Mesodermal cell (in vitro differentiated cells): Measurements from ENCODE around the gene LRRC26.
A peak's percentile ranks its signal among the peaks of the same experiment; 100 is the strongest.

Experiments
- H3K27ac ChIP-seq: 2 replicates; pipeline ENCODE4 v1.7.0; 2013; ENCODE audit warnings: mild to moderate bottlenecking, low read depth, low read length, moderate library complexity; ENCODE audit not compliant: severe bottlenecking
- H3K36me3 ChIP-seq: 2 replicates; pipeline ENCODE4 v1.7.1; 2013; ENCODE audit warnings: mild to moderate bottlenecking, low read length, moderate library complexity; ENCODE audit not compliant: control insufficient read depth, insufficient read depth
- H3K4me1 ChIP-seq: one replicate; pipeline ENCODE4 v1.7.1; 2013; ENCODE audit warnings: mild to moderate bottlenecking, low read length; ENCODE audit not compliant: insufficient read depth, control insufficient read depth, poor library complexity, severe bottlenecking
- H3K4me3 ChIP-seq: 2 replicates; pipeline ENCODE4 v1.7.0; 2013; ENCODE audit warnings: low read length, control low read depth, mild to moderate bottlenecking; ENCODE audit not compliant: insufficient read depth, poor library complexity, severe bottlenecking; ENCODE audit errors: extremely low read depth
- H3K9me3 ChIP-seq: 2 replicates; pipeline ENCODE4 v1.7.1; 2013; ENCODE audit warnings: mild to moderate bottlenecking, low read length, moderate library complexity; ENCODE audit not compliant: control insufficient read depth
- WGBS, 2 experiments: methylation state at CpG; one replicate each; pipeline ENCODE4 v1.1.5; 2013; ENCODE audit warnings: missing lambda C conversion rate in 2 of 2; ENCODE audit not compliant: insufficient coverage in 2 of 2; 5-methylcytosine and 5-hydroxymethylcytosine counted together

The LRRC26 gene

DNA sequence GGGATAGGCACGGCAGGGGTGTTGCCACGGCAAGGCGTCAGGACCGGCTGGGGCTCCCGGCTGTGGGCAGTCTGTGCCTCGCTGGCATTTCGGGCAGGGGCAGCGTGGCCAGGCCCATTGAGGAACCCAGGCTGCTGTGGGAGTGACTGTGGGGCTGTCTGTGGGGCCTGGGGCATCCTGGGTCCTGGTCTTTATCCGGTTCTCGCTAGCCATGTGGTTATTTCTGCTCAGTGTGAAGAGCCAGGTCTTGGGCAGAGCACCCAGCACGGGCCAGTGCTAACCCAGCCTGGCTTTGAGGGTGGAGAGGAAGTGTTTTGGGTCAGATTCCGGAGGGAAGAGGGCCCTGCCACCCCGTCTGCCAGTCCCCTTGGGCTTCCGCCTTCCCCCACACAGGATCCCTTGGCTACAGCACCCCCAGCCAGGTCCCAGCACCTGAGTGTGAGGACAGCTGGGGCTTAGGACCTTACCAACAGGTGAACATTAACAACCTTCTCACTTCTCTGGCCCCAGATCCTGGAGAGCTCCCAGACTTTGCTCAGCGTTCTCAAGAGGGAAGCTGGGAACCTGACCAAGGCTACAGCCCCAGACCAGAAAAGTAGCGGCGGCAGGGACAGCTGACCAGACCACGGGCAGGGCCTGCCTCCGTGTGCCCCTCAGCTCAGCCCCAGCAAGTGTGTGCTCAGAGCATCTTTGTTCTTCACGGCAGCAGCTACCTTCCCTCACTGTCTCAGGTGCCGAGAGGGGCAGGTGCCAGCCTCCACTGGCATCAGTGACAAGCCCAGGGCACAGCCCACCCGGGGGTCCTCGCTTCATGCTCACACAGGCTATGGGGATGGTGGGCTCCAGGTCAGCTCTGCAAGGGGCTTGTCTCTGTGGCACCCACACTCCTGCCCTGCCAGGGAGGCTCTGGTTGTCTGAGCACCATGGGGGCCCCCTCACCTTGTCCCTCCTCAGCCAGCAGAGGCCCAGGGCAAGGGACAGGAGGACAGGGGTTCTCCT lies 19.7 kb upstream of the LRRC26 start:
- Histone ChIP-seq H3K4me3 (peak overlapping the region; percentile 91), H3K36me3 (peaks cover 39% of the 10 kb centered on the region), H3K4me1 (peaks cover 21% of the 10 kb centered on the region), H3K9me3 (no peaks in the 10 kb centered on the region), H3K27ac (peak overlapping the region; percentile 94)
- 54 to 56% methylated on average over 18 to 21 of the region's 23 CpGs for WGBS, 2 experiments

DNA sequence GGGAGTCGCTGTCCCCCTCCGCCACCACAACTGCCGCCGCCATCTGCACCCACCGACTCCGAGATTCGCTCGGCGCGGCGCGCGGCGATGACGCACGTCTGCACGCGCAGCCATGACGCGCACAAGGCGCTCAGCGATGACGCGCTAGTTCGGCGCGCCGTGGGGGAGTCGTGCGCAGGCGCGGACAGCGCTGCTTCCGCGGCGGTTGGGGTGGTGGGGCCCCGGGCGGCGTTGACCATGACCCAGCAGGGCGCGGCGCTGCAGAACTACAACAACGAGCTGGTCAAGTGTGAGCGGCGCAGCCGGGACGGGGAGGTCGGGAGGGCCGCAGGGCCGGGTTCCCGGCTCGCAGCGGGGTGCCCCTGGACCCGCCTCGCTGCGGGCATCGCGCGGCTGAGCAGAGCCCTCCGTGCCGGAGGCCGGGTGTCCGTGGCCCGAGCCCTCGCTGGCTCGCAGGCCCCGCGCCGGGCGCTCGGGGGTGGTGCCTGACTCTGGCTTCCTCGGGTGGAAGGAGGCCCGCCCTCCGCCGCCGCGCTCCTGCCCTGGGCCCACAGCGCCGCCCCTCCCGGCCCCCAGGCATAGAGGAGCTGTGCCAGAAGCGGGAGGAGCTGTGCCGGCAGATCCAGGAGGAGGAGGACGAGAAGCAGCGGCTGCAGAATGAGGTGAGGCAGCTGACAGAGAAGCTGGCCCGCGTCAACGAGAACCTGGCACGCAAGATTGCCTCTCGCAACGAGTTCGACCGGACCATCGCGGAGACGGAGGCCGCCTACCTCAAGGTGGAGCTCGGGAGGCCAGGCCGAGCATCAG lies 18.8 kb upstream of the LRRC26 start, which contains the start of the genes ANAPC2 and SSNA1:
TSS of gene ANAPC2 (minus strand) at position 71 of the 807 bp plus-strand sequence. CDS start at position 43, 28 bp downstream.
TSS of gene SSNA1 (plus strand) at position 187 of the 807 bp plus-strand sequence. CDS start at position 238, 51 bp downstream.
- Histone ChIP-seq H3K36me3 (peaks cover 42% of the 10 kb centered on the region), H3K9me3 (no peaks in the 10 kb centered on the region), H3K4me1 (peaks cover 21% of the 10 kb centered on the region), H3K27ac (peak within 1 kb of the TSS; percentile 94), H3K4me3 (peak within 1 kb of the TSS; percentile 91)
- 0 to 1% methylated on average over 77 to 94 of the region's 98 CpGs for WGBS, 2 experiments

DNA sequence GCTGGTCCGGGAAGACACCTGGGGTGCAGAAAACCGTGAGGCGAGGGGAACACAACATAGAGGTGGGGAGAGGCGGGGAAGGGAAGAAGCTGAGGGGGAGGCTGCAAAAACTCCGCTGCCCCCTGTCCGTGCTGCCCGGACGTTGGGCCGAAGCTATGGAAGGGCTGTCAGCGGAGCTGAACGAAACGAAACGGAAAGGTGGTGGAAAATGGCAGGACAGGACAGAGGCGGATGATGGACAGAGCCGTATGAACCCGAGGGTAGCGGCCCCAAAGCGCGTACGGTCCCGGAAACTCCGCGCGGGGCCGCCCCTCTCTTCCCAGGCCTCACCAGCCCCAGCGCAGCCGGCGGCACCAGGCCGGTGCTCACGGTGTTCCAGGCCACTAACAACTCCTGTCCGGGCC lies 18.2 kb upstream of the LRRC26 start:
- peak overlapping the region; percentile 94 for H3K27ac ChIP-seq
- peaks cover 46% of the 10 kb centered on the region for H3K36me3 ChIP-seq
- H3K9me3 ChIP-seq = no peaks in the 10 kb centered on the region
- peaks cover 21% of the 10 kb centered on the region for H3K4me1 ChIP-seq
- H3K4me3 ChIP-seq = peak overlapping the region; percentile 91
- WGBS, 2 experiments = 0 to 1% methylated on average over 22 to 29 of the region's 31 CpGs

DNA sequence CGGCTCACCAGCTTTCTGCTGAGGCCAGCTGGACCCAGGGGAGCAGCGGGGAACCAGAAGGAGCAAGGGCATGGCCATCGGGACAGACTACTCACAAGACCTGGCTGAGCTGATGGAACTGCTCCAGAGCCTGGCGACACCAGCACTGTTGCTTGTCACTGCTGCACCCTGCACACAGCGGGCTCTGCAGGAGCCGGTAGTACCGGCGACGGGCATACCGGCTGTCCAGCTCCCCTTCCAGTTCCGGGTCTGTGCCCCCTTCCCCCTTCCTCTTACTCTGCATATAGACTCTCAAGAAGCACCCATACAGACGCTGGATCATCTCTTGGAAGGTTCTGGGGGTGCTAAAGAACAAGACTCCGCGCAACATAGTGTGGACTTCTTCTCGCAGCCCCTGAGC lies 17.5 kb upstream of the LRRC26 start:
- peak overlapping the region; percentile 91 for H3K4me3 ChIP-seq
- no peak overlapping the region for H3K27ac ChIP-seq
- no peaks in the 10 kb centered on the region for H3K9me3 ChIP-seq
- H3K4me1 ChIP-seq = peaks cover 21% of the 10 kb centered on the region
- H3K36me3 ChIP-seq = peaks cover 51% of the 10 kb centered on the region
- WGBS, 2 experiments = 89 to 95% methylated on average over 15 of the region's 15 CpGs

DNA sequence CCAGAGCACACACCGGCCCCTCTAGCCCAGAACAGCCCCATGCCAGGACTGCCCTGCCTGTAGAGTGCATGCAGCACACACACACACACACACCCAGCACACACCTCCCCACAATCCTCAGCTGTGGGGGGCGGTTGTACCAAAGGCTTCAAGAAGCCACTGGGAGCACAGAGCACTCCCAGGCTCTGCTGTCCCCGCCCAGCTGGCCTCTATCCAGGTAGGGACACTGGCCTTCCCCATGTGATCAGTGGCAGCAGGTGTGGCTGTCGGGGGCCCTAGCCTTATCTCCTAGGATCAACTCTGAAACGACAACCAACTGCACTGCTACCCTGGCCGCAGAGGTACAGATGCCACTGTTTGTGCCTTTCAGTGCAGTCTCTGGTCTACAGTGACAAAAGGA lies 16.5 kb upstream of the LRRC26 start:
- H3K4me1 ChIP-seq = peaks cover 21% of the 10 kb centered on the region
- WGBS, 2 experiments = 93 to 96% methylated on average over 5 to 6 of the region's 6 CpGs
- peaks cover 51% of the 10 kb centered on the region for H3K36me3 ChIP-seq
- no peak overlapping the region for H3K4me3 ChIP-seq
- no peak overlapping the region for H3K27ac ChIP-seq
- H3K9me3 ChIP-seq = no peaks in the 10 kb centered on the region

DNA sequence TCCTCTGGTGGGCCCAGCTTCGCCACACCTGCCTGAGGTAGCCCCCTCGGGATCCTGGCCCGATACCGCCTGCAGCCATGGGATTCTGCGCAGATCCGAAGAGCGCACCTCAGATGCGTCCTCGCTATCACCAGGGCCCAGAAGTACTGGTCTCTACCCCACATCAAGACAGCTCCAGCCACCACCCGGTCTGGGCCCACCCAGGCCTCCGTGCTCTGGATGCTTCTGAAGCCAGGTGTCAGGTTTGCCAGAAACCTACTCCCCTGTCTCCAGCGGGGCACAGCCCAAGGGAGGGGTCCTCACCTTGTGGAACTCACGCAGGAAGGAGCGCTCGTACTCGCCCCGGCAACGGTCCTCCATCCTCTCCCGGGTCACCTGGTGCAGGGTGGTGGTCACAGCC lies 16.1 kb upstream of the LRRC26 start:
- H3K9me3 ChIP-seq = no peaks in the 10 kb centered on the region
- no peak overlapping the region for H3K27ac ChIP-seq
- peaks cover 51% of the 10 kb centered on the region for H3K36me3 ChIP-seq
- peaks cover 21% of the 10 kb centered on the region for H3K4me1 ChIP-seq
- 97% methylated on average over 16 to 19 of the region's 19 CpGs for WGBS, 2 experiments
- no peak overlapping the region for H3K4me3 ChIP-seq

DNA sequence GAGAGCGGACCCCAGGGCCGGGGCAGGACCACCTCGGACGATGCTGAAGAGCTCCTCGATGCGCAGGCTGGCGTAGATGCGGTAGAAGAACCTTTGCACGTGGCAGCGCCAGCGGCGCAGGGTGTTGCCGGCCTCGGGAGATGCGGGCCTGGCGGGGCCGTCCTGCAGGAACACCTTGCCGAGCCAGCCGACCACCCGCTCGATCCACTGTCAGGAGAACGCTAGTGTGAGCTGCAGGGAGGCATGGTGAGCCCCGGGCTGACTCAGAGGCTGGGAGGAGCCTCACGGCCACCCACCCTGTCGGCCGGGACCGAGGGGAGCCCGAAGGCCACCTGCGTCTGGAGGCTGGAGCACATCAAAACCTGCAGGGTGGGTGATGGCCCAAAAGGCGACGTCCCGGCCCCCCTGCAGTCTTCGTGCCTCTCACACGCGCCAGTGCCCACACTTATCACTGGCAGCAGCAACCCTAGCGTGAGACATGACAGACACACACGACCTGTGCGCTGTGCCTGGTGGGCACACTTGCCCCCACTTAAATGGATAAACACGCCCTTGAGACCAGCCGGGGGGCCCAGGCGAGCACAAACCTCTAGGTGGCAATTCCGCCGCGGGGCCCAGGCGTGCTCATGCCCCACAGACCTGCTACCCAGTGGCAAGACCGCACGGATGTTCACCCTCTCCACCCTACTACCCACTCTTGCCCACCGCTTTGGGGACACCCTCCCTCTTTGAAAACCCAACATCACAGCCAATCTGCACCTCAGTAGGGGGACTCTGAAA lies 15.2 kb upstream of the LRRC26 start:
- Histone ChIP-seq H3K9me3 (no peaks in the 10 kb centered on the region), H3K4me3 (no peak overlapping the region), H3K27ac (no peak overlapping the region), H3K4me1 (peaks cover 18% of the 10 kb centered on the region), H3K36me3 (peaks cover 52% of the 10 kb centered on the region)
- WGBS, 2 experiments = 96 to 97% methylated on average over 42 to 47 of the region's 48 CpGs

DNA sequence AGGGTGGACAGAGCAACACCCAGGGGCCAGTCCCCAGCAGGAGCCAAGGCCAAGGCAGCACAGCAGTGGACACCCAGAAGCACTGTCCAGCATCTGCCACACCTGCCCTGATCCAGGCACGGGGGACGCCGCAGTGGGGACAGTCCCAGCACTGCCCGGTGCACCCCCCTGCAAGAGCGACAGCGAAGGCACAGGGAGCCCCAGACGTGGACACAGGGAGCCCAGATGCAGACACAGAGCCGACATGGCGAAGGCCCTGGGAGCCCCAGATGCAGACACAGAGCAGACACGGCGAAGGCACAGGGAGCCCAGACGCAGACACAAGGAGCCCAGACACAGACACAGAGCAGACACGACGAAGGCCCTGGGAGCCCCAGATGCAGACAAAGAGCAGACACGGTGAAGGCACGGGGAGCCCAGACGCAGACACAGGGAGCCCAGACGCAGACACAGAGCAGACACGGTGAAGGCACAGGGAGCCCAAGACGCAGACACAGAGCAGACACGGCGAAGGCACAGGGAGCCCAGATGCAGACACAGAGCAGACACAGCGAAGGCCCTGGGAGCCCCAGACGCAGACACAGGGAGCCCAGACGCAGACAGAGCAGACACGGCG lies 14.2 kb upstream of the LRRC26 start:
- H3K4me3 ChIP-seq = no peak overlapping the region
- WGBS, 2 experiments = 94 to 97% methylated on average over 27 of the region's 27 CpGs
- no peaks in the 10 kb centered on the region for H3K9me3 ChIP-seq
- H3K27ac ChIP-seq = no peak overlapping the region
- H3K4me1 ChIP-seq = peaks cover 10% of the 10 kb centered on the region
- H3K36me3 ChIP-seq = peaks cover 52% of the 10 kb centered on the region

DNA sequence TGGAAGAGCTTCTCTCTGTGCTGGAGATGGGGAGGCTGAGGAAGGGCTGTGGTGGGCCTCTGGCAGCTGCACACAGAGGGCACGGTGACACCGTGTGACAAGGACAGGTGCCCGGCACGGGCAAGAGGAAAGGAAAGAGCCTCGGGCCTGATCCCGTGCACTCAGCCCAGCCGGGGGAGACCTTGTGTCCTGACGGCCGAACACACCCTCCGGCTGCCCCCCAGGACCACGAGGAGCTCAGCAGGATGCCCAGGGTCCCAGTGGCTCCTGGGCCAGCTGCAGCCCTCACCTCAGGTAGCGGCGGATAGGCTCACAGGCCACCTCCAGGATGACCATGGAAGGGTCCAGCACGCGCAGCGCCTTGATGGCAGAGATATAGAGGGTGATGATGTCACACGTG lies 13.0 kb upstream of the LRRC26 start:
- H3K36me3 ChIP-seq = peaks cover 52% of the 10 kb centered on the region
- no peaks in the 10 kb centered on the region for H3K9me3 ChIP-seq
- H3K4me1 ChIP-seq = peaks cover 21% of the 10 kb centered on the region
- H3K4me3 ChIP-seq = no peak overlapping the region
- H3K27ac ChIP-seq = no peak overlapping the region
- WGBS, 2 experiments = 91 to 95% methylated on average over 15 to 17 of the region's 17 CpGs

DNA sequence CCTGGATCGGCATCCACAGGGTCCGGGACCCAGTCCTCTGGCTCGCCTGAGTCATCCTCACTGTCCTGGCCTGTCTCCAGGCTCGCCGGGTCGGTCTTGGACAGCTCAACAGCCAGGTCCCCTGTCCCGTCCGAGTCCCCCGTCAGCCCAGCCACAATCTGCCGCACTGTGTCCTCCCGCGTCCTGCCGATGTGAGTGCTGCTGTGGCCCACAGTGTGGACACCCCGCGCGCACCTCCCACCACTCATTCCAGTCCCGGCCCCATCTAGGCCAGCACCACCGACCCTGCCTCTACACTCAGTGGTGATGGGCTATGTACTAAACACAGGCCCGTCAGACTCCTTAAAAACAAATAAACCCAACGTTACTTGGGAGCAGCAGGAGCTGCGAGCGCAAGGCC lies 11.8 kb upstream of the LRRC26 start:
- H3K36me3 ChIP-seq = peaks cover 51% of the 10 kb centered on the region
- H3K4me3 ChIP-seq = no peak overlapping the region
- H3K9me3 ChIP-seq = no peaks in the 10 kb centered on the region
- no peak overlapping the region for H3K27ac ChIP-seq
- 95% methylated on average over 18 of the region's 22 CpGs for WGBS, 2 experiments
- H3K4me1 ChIP-seq = peaks cover 11% of the 10 kb centered on the region
